ENCODE results near the gene SIDT1.

DNA sequence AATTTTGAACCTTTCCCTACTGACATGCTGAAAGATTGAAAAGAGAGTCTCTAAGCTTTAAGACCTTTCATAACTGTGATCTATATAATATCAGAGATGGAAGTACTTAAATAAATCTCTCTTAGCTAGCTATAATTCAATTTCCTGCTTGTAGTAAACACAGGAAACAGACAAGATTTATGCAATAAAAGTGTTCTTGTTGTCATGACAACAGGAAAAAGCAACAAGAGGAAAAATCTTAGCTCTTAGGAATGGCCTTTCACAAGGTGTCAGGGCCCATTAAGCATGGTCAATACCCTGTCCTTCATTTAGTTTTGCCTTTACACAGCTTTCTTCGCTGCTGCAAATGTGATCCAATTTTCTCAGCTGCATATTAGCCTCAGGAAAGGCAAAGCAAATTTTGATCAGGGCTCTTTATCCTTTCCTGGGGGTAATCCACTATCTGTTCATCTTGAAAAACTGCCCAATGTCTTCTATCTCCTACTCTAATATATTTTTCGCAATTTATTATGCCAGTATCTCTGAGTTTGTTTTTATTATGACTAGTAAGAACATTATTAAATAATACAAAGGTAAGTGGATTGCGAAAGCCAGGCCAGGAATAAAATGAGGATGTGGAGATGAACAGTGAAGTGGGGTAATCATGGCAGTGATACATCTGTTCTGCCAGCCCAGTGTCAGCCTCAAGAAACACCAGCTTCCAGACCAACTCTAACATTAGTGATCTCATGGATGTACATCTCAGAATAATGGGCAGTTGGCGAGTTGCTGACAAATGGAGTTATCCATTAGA is 28.7 kb downstream of the SIDT1 start:
- no peak for TF ChIP-seq CTCF (IDR thresholded peaks at IDR 0.05)
- no peak for TF ChIP-seq POLR2A (IDR thresholded peaks at IDR 0.05)
